Lung (tissue), 12 donors: ENCODE results near the gene USF2. TPM values are rescaled to one million over a fixed set of nuclear protein-coding genes. Genes with fewer than 3 reads are reported as not detected.

Experiments used
- ATAC-seq: fragments of 200-7000 bp; cut with Tn5 transposase; one replicate; pipeline ENCODE4 v1.9.1; 2020; ENCODE audit warnings: moderate number of reproducible peaks; ENCODE audit not compliant: insufficient read depth, low FRiP score
- DNase-seq, 3 donors: peaks; one replicate each; pipeline ENCODE4 v3.0.0-alpha.2; 2013 to 2017
- H3K27ac ChIP-seq, 2 donors: one replicate each; pipeline ENCODE4 v1.5.1; 2013; ENCODE audit warnings: mild to moderate bottlenecking in 2 of 2, moderate library complexity in 2 of 2, control low read depth in 1 of 2, inconsistent platforms in 1 of 2, low read depth in 1 of 2, low read length in 1 of 2
- H3K27me3 ChIP-seq, 3 donors: one replicate each; pipeline ENCODE4 v1.5.1; 2013; ENCODE audit warnings: low read length in 2 of 3; ENCODE audit not compliant: control insufficient read depth in 3 of 3, insufficient read depth in 3 of 3
- H3K36me3 ChIP-seq, 4 donors: one replicate each; pipeline ENCODE4 v1.5.1; 2013; ENCODE audit warnings: low read length in 4 of 4, mild to moderate bottlenecking in 1 of 4, moderate library complexity in 1 of 4; ENCODE audit not compliant: control insufficient read depth in 4 of 4, insufficient read depth in 4 of 4
- H3K4me1 ChIP-seq, 5 donors: one replicate each; pipeline ENCODE4 v1.5.1; 2013; ENCODE audit warnings: low read length in 5 of 5, mild to moderate bottlenecking in 2 of 5, moderate library complexity in 1 of 5; ENCODE audit not compliant: control insufficient read depth in 5 of 5, insufficient read depth in 5 of 5
- H3K4me3 ChIP-seq: one replicate; pipeline ENCODE4 v1.5.1; 2013; ENCODE audit warnings: mild to moderate bottlenecking, control low read depth, moderate library complexity
- H3K9ac ChIP-seq, 2 donors: one replicate each; pipeline ENCODE4 v1.5.1; 2013; ENCODE audit warnings: low read length in 2 of 2, control low read depth in 1 of 2; ENCODE audit not compliant: insufficient read depth in 1 of 2
- H3K9me3 ChIP-seq, 4 donors: one replicate each; pipeline ENCODE4 v1.5.1; 2013; ENCODE audit warnings: low read length in 3 of 4, mild to moderate bottlenecking in 1 of 4, moderate library complexity in 1 of 4; ENCODE audit not compliant: control insufficient read depth in 4 of 4, insufficient read depth in 3 of 4
- CTCF ChIP-seq: IDR thresholded peaks from 2 replicates; pipeline ENCODE4 v1.5.1; 2012; ENCODE audit warnings: mild to moderate bottlenecking; ENCODE audit errors: control extremely low read depth, extremely low read depth
- WGBS, 2 donors: extraction: QIAGEN DNeasy Blood & Tissue Kit; methylation state at CpG; one replicate each; pipeline ENCODE4 v1.1.7; 2013; 5-methylcytosine and 5-hydroxymethylcytosine counted together
- polyA plus RNA-seq, 2 donors: library from polyadenylated mRNA; stranded (reverse); fragments of 200-250 nt; gene quantifications; one replicate each; pipeline ENCODE4 v1.2.1, GENCODE V29; 2013
- total RNA-seq, 2 donors: library from RNA; depleted of rRNA in 1 of 2; stranded (reverse); fragments of >200 nt in 1 of 2; gene quantifications; one replicate each; pipeline ENCODE4 v1.2.1, GENCODE V29; 2014 to 2021
- donor health status: control.
- donor health status: control.
- donor health status: Bipolar disorder and iron deficiency.
- donor health status: healthy.
- donor health status: DM: yes; HTN: yes; CAD: no.

The USF2 gene
- total and polyA plus RNA-seq, 4 donors = 74.9 to 163 (median 133) TPM

- Histone ChIP-seq H3K9ac (no peak overlapping the region), H3K27me3 (no peaks in the 10 kb centered on the region), H3K4me1 (peaks cover 0 to 49% (median 25%) of the 10 kb centered on the region in 5 donors), H3K36me3 (no peaks in the 10 kb centered on the region), H3K4me3 (no peak overlapping the region), H3K9me3 (peaks cover 0 to 3% (median 0%) of the 10 kb centered on the region in 4 donors), H3K27ac (no peak overlapping the region)
- ATAC-seq (no peak), DNase-seq (no peak)
- no peak for TF ChIP-seq CTCF
- whole genome bisulfite sequencing, 2 donors = 74 to 91% methylated on average over 7 of the region's 7 CpGs
Measured at GRCh38 chr19:35308910-35309309, 40.1 kb downstream of the USF2 start.

- ATAC-seq (peak; percentile 22), DNase-seq (peak; percentile 87 to 94 (median 93))
- WGBS, 2 donors = 69 to 78% methylated on average over 46 to 47 of the region's 47 CpGs
- H3K4me1 ChIP-seq = peaks cover 0 to 49% (median 25%) of the 10 kb centered on the region in 5 donors
- TF ChIP-seq CTCF = no peak
- H3K27ac ChIP-seq = no peak overlapping the region
- peak overlapping the region; percentile 11 to 16 for H3K9ac ChIP-seq
- no peaks in the 10 kb centered on the region for H3K27me3 ChIP-seq
- H3K4me3 ChIP-seq = no peak overlapping the region
- H3K36me3 ChIP-seq = no peaks in the 10 kb centered on the region
- peaks cover 0 to 3% (median 0%) of the 10 kb centered on the region in 4 donors for H3K9me3 ChIP-seq
Measured at GRCh38 chr19:35309481-35310279, 40.9 kb downstream of the USF2 start.

GRCh38 chr19:35310331-35310730 lies 41.6 kb downstream of the USF2 start:
- Histone ChIP-seq H3K4me1 (peaks cover 0 to 49% (median 25%) of the 10 kb centered on the region in 5 donors), H3K4me3 (no peak overlapping the region), H3K27ac (no peak overlapping the region), H3K9me3 (peaks cover 0 to 3% (median 0%) of the 10 kb centered on the region in 4 donors), H3K27me3 (no peaks in the 10 kb centered on the region), H3K9ac (peak overlapping the region in 1 of 2 donors; percentile 39), H3K36me3 (no peaks in the 10 kb centered on the region)
- ATAC-seq (no peak), DNase-seq (no peak)
- no peak for TF ChIP-seq CTCF
- 67 to 82% methylated on average over 12 of the region's 12 CpGs for WGBS, 2 donors
